Measurements from ENCODE around the gene CRIP3. TPM values are rescaled to one million over a fixed set of nuclear protein-coding genes. Genes with fewer than 3 reads are reported as not detected.

The CRIP3 gene
- total RNA-seq, 2 donors from 2014 or later: 2.0 TPM; not detected in 1

- Mint-ChIP-seq H3K27me3 (peaks cover 4 to 9% of the 10 kb centered on the region in 2 donors), H3K4me3 (no peak overlapping the region), H3K9me3 (no peaks in the 10 kb centered on the region), H3K36me3 (no peaks in the 10 kb centered on the region), H3K4me1 (ENCODE audit: low read depth in 2 of 2) (peaks cover 0 to 2% of the 10 kb centered on the region in 2 donors), H3K27ac (no peak overlapping the region)
- DNase-seq (ENCODE audit: low spot score) (no peak), ATAC-seq (no peak)
Observed at GRCh38 chr6:43290905-43291355, 17.7 kb downstream of the CRIP3 start.

DNA sequence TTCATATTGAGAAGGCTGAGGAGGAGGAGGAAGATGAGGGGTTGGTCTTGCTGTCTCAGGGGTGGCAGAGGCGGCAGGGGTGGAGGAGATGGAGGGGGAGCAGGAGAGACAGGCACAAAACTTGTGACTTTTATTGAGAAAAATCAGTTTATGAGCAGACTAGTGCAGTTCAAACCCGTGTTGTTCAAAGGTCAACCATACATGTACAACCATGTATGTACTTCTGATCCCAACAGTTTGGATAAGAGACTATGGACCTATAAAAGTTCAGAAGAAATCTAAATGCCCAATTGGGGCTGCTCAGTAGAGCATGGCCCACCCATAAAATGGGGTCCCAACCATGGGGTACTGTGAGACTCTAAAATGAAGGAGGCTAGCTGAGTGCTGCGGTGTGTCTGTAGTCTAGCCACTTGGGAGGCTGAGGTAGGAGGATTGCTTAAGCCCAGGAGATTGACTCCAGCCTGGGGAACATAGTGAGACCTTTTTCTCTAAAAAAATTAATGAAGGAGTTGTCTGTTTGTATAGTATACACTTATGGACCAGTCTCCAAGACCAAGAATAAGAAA is 18.2 kb downstream of the CRIP3 start:
- ATAC-seq (no peak), DNase-seq (ENCODE audit: low spot score) (peak; percentile 16)
- peaks cover 0 to 2% of the 10 kb centered on the region in 2 donors for H3K4me1 Mint-ChIP-seq (ENCODE audit: low read depth in 2 of 2)
- H3K27me3 Mint-ChIP-seq: peaks cover 4 to 14% of the 10 kb centered on the region in 2 donors
- no peaks in the 10 kb centered on the region for H3K9me3 Mint-ChIP-seq
- no peak overlapping the region for H3K4me3 Mint-ChIP-seq
- H3K27ac Mint-ChIP-seq: no peak overlapping the region
- no peaks in the 10 kb centered on the region for H3K36me3 Mint-ChIP-seq

- DNase-seq (ENCODE audit: low spot score) (peak; percentile 41), ATAC-seq (no peak)
- peaks cover 0 to 2% of the 10 kb centered on the region in 2 donors for H3K4me1 Mint-ChIP-seq (ENCODE audit: low read depth in 2 of 2)
- H3K27ac Mint-ChIP-seq: no peak overlapping the region
- H3K4me3 Mint-ChIP-seq: no peak overlapping the region
- no peaks in the 10 kb centered on the region for H3K36me3 Mint-ChIP-seq
- H3K9me3 Mint-ChIP-seq: no peaks in the 10 kb centered on the region
- H3K27me3 Mint-ChIP-seq: peaks cover 4 to 14% of the 10 kb centered on the region in 2 donors
Observed at GRCh38 chr6:43287717-43288679, 20.6 kb downstream of the CRIP3 start.

DNA sequence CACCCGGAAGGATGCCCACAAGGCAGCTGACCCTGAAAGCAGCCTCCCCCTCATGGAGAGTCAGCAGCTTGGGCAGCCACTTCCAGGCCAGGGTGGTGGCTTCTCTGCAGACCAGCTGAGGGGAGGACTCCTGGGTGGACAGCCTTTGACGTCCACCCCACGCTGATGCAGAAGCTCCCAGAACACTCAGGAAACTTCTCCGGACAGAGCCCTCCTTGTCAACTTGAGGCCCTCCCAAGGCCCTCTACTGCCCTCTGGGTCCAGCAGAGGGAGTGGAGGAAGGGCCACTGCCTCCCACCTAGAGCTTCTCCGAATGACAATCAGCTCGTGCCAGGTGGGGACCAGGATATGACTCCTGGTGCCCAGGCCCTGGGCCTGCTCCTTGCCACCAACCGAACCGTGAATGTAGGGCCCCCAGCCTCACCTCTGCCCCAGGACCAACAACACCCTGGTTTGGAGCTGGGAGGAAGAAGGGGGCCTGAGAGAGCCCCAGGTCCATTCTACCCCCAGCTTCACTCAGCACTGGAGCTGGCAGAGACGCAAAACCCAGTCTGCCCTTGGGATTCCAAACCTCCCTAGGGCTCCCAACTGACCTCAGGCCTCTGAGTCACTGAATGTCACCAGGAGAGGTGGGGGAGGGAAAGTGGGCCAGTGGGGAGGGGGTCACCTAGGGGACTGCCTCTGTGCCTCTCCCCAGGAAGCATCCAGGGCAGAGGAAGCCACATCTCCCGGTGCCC is 21.5 kb downstream of the CRIP3 start:
- peaks cover 0 to 2% of the 10 kb centered on the region in 2 donors for H3K4me1 Mint-ChIP-seq (ENCODE audit: low read depth in 2 of 2)
- ATAC-seq: no peak
- no peak overlapping the region for H3K27ac Mint-ChIP-seq
- no peak overlapping the region for H3K4me3 Mint-ChIP-seq
- peaks cover 4 to 18% of the 10 kb centered on the region in 2 donors for H3K27me3 Mint-ChIP-seq
- H3K9me3 Mint-ChIP-seq: no peaks in the 10 kb centered on the region
- peak; percentile 38 for DNase-seq (ENCODE audit: low spot score)
- H3K36me3 Mint-ChIP-seq: no peaks in the 10 kb centered on the region

GRCh38 chr6:43286456-43286979 is 22.1 kb downstream of the CRIP3 start:
- Mint-ChIP-seq H3K36me3 (no peaks in the 10 kb centered on the region), H3K4me3 (no peak overlapping the region), H3K4me1 (ENCODE audit: low read depth in 2 of 2) (peaks cover 0 to 2% of the 10 kb centered on the region in 2 donors), H3K27me3 (peaks cover 4 to 21% of the 10 kb centered on the region in 2 donors), H3K27ac (no peak overlapping the region), H3K9me3 (no peaks in the 10 kb centered on the region)
- DNase-seq (ENCODE audit: low spot score) (no peak), ATAC-seq (no peak)

DNA sequence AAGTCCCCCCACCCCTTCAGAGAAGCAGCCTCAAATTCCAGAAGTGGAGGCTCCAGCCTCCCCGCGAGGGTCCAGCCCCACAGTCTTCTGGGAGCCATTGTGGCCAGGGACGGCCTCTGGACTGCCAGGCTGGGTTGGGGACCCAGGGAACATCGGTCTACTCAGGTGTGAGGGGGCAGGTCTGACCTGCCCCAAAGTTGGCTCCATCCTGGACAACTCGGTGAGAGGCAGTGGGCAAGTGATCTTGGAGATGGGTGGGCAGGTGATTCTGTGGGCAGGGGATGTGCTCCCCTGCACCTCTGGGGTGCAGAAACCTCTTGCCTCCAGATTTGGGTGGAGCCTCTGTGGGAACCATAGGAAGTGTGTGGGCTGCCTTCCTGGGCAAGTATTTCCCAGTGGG is 22.8 kb downstream of the CRIP3 start:
- H3K9me3 Mint-ChIP-seq: no peaks in the 10 kb centered on the region
- DNase-seq (ENCODE audit: low spot score): no peak
- no peaks in the 10 kb centered on the region for H3K36me3 Mint-ChIP-seq
- peaks cover 9 to 25% of the 10 kb centered on the region in 2 donors for H3K27me3 Mint-ChIP-seq
- H3K4me3 Mint-ChIP-seq: no peak overlapping the region
- no peak for ATAC-seq
- peaks cover 0 to 2% of the 10 kb centered on the region in 2 donors for H3K4me1 Mint-ChIP-seq (ENCODE audit: low read depth in 2 of 2)
- no peak overlapping the region for H3K27ac Mint-ChIP-seq

DNA sequence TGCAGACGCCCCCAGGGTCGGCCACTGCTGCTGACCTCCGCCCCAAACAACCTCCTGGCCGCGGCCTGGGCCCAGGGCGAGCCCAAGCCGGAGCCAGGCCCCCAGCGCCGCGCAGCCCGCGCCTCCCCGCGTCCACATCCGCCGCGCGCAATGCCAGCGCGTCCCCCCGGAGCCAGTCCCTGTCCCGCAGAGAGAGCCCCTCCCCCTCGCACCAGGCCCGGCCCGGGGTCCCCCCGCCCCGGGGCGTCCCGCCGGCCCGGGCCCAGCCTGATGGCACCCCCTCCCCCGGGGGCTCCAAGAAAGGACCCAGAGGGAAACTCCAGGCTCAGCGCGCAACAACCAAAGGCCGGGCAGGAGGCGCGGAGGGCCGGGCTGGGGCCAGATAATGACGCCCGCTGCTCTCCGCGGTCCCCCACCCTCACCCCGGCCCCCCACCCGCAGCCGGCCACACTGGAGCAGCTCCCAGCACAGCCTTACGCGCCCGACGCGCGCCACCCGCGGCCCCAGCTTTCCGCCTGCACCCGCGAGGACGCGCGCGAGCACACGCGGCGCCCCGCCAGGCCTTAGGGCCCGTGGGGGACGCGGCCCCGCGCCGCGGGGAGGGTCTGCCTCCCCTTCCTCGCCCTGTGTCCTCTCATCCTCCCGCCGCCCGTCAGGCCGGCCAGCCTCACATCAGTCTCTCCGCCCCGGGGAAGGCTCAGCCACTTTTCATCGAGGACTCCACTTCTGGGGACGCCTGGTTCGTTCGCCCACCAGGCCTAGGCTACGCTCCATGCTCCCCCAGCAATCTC is 23.4 kb downstream of the CRIP3 start:
- Mint-ChIP-seq H3K4me1 (ENCODE audit: low read depth in 2 of 2) (peaks cover 0 to 2% of the 10 kb centered on the region in 2 donors), H3K4me3 (no peak overlapping the region), H3K36me3 (no peaks in the 10 kb centered on the region), H3K27ac (no peak overlapping the region), H3K9me3 (no peaks in the 10 kb centered on the region), H3K27me3 (peaks cover 11 to 29% of the 10 kb centered on the region in 2 donors)
- ATAC-seq (no peak), DNase-seq (ENCODE audit: low spot score) (no peak)

GRCh38 chr6:43283905-43284304 is 24.7 kb downstream of the CRIP3 start:
- Mint-ChIP-seq H3K4me1 (ENCODE audit: low read depth in 2 of 2) (peaks cover 0 to 2% of the 10 kb centered on the region in 2 donors), H3K36me3 (no peaks in the 10 kb centered on the region), H3K27ac (no peak overlapping the region), H3K9me3 (no peaks in the 10 kb centered on the region), H3K27me3 (peaks cover 12 to 28% of the 10 kb centered on the region in 2 donors), H3K4me3 (no peak overlapping the region)
- ATAC-seq: no peak
- DNase-seq (ENCODE audit: low spot score): no peak

- H3K27ac Mint-ChIP-seq: no peak overlapping the region
- no peaks in the 10 kb centered on the region for H3K36me3 Mint-ChIP-seq
- H3K27me3 Mint-ChIP-seq: peaks cover 12 to 28% of the 10 kb centered on the region in 2 donors
- H3K4me1 Mint-ChIP-seq (ENCODE audit: low read depth in 2 of 2): peaks cover 2 to 4% of the 10 kb centered on the region in 2 donors
- no peak overlapping the region for H3K4me3 Mint-ChIP-seq
- ATAC-seq (no peak), DNase-seq (ENCODE audit: low spot score) (no peak)
- no peaks in the 10 kb centered on the region for H3K9me3 Mint-ChIP-seq
Observed at GRCh38 chr6:43283514-43283901, 25.1 kb downstream of the CRIP3 start.

- Mint-ChIP-seq H3K36me3 (no peaks in the 10 kb centered on the region), H3K27me3 (peaks cover 12 to 30% of the 10 kb centered on the region in 2 donors), H3K4me1 (ENCODE audit: low read depth in 2 of 2) (peaks cover 5% of the 10 kb centered on the region in 2 donors), H3K27ac (no peak overlapping the region), H3K4me3 (no peak overlapping the region), H3K9me3 (no peaks in the 10 kb centered on the region)
- ATAC-seq (no peak), DNase-seq (ENCODE audit: low spot score) (no peak)
Observed at GRCh38 chr6:43282636-43283513, 25.8 kb downstream of the CRIP3 start.

DNA sequence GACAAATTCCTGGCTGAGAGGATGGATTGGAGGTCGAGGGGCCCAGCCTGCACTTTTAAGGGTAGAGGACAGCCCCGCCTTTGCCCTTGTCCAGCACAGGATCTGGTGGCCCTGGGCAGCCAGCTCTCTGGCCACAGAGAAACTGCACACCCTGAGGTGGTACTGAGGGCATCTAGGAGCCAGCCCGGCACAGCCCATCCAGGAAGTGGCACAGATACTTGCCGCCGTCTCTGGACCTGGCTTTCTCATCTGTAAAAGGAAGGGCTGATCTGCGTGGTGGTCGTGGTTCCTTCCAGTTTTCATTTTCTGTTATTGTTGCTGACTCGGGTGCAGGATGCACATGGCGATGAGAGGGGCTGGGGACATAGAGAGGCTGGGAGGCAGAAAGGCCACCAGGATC is 26.6 kb downstream of the CRIP3 start:
- H3K4me3 Mint-ChIP-seq: no peak overlapping the region
- peaks cover 12 to 29% of the 10 kb centered on the region in 2 donors for H3K27me3 Mint-ChIP-seq
- no peaks in the 10 kb centered on the region for H3K9me3 Mint-ChIP-seq
- no peak overlapping the region for H3K27ac Mint-ChIP-seq
- ATAC-seq (no peak), DNase-seq (ENCODE audit: low spot score) (no peak)
- no peaks in the 10 kb centered on the region for H3K36me3 Mint-ChIP-seq
- H3K4me1 Mint-ChIP-seq (ENCODE audit: low read depth in 2 of 2): peaks cover 4 to 5% of the 10 kb centered on the region in 2 donors

DNA sequence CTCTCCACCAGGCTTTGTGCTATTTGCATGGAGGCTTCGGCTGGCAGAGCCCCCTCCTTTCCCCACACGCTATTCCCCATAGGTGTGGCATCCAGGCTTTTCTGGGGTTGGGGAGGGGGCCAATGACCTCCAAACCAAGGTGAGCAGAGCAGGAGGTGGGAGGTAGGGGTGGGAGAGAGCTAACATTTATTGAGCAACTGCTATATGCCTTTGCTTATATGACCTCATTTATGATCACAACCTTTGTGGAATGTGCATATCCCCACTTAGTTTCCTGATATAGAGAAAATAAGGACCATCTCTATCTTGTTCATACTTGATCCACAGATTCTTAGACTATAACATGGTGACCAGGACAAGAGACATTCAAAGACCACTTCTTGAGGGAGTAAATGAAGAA is 28.4 kb downstream of the CRIP3 start:
- ATAC-seq (no peak), DNase-seq (ENCODE audit: low spot score) (no peak)
- H3K27me3 Mint-ChIP-seq: peaks cover 20 to 26% of the 10 kb centered on the region in 2 donors
- H3K9me3 Mint-ChIP-seq: no peaks in the 10 kb centered on the region
- H3K36me3 Mint-ChIP-seq: no peaks in the 10 kb centered on the region
- peaks cover 12 to 14% of the 10 kb centered on the region in 2 donors for H3K4me1 Mint-ChIP-seq (ENCODE audit: low read depth in 2 of 2)
- H3K27ac Mint-ChIP-seq: no peak overlapping the region
- H3K4me3 Mint-ChIP-seq: no peak overlapping the region
